Esophagus squamous epithelium (tissue), 5 donors: Measurements from ENCODE around the gene GRIK3. TPM values are rescaled to one million over a fixed set of nuclear protein-coding genes. Genes with fewer than 3 reads are reported as not detected.

Experiments used
- DNase-seq: peaks from one replicate; lab custom pipeline; 2025; lab: John Stamatoyannopoulos, UW
- H3K27ac ChIP-seq, 4 donors: fragments of 200-600 bp; sonication (generic); one replicate each; pipeline ENCODE4 v1.5.1; 2016 to 2019; ENCODE audit warnings: mild to moderate bottlenecking in 1 of 4
- H3K27me3 ChIP-seq, 4 donors: fragments of 200-600 bp; sonication (generic); 1 replicate in 3 of 4; 2 replicates in 1 of 4; pipeline versions ENCODE4 v1.5.1 to v1.6.0; 2017 to 2021; ENCODE audit warnings: antibody characterized with exemption in 1 of 4
- H3K36me3 ChIP-seq, 3 donors: fragments of 200-600 bp; sonication (generic); one replicate each; pipeline ENCODE4 v1.5.1; 2016 to 2019
- H3K4me1 ChIP-seq, 3 donors: fragments of 200-600 bp; sonication (generic); one replicate each; pipeline ENCODE4 v1.5.1; 2017 to 2019
- H3K4me3 ChIP-seq, 4 donors: fragments of 200-600 bp; sonication (generic); 1 replicate in 3 of 4; 2 replicates in 1 of 4; pipeline ENCODE4 v1.5.1; 2016 to 2019; ENCODE audit warnings: mild to moderate bottlenecking in 2 of 4, moderate library complexity in 1 of 4
- H3K9me3 ChIP-seq, 3 donors: fragments of 200-600 bp; sonication (generic); one replicate each; pipeline ENCODE4 v1.5.1; 2016 to 2019
- POLR2A ChIP-seq, 4 donors: fragments of 450-650 bp; IDR thresholded peaks; one replicate each; pipeline ENCODE4 v1.6.1; 2017; ENCODE audit warnings: antibody characterized with exemption in 4 of 4, mild to moderate bottlenecking in 4 of 4, moderate library complexity in 3 of 4
- WGBS, 2 donors: methylation state at CpG; one replicate each; pipeline ENCODE4 v1.1.5; 2018; 5-methylcytosine and 5-hydroxymethylcytosine counted together
- intact Hi-C: fragments of 100-400 bp; cut with DNase I; formaldehyde crosslinking; loops from one replicate; pipeline ENCODE4 v1.15.0; 2022
- total RNA-seq, 4 donors: library from RNA; depleted of rRNA; stranded (reverse); fragments of >200 nt; gene quantifications; one replicate each; pipeline ENCODE4 v1.1.0, GENCODE V29; 2016
- TF ChIP-seq, protein P1 (sequence below), 6 experiments: fragments of 450-650 bp in 4 of 6; fragments of 200-600 bp in 2 of 6; sonication (generic) in 2 of 6; IDR thresholded peaks; one replicate each; pipeline ENCODE4 v1.5.1; 2016 to 2019; ENCODE audit warnings: antibody characterized with exemption in 6 of 6, mild to moderate bottlenecking in 4 of 6, moderate library complexity in 4 of 6
- donor health status: DM: yes; HTN: yes; CAD: no.

The GRIK3 gene
- total RNA-seq, 4 donors from 2014 or later: 0.11 to 0.38 (median 0.21) TPM; not detected in 1

DNA sequence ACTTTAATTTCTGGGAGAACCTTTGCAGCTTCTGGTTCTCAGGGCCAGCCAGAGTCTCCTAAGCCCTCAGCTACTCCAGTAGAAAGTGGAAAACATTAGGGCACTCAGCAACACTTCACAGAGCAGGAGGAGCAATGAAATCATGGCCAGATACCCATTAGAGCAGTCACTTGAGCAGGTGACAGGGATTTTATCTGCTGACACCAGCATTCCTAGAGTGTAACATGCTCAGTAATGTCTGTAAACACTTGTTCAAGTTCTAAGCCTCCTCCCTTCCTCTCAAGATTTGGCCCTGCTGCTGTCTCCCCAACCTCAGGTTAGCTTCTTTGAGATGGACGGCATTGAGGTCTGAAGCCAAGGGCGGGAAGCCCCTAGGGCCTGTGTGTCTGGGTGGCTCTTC lies 218.0 kb downstream of the GRIK3 start:
- Histone ChIP-seq H3K4me3 (no peak overlapping the region), H3K27ac (no peak overlapping the region), H3K36me3 (no peaks in the 10 kb centered on the region), H3K4me1 (no peaks in the 10 kb centered on the region), H3K27me3 (peaks cover 0 to 17% (median 0%) of the 10 kb centered on the region in 4 donors), H3K9me3 (no peaks in the 10 kb centered on the region)
- intact Hi-C loops: no loop called here
- 65 to 73% methylated on average over 2 of the region's 2 CpGs for WGBS, 2 donors
- TF ChIP-seq, protein P1, sequence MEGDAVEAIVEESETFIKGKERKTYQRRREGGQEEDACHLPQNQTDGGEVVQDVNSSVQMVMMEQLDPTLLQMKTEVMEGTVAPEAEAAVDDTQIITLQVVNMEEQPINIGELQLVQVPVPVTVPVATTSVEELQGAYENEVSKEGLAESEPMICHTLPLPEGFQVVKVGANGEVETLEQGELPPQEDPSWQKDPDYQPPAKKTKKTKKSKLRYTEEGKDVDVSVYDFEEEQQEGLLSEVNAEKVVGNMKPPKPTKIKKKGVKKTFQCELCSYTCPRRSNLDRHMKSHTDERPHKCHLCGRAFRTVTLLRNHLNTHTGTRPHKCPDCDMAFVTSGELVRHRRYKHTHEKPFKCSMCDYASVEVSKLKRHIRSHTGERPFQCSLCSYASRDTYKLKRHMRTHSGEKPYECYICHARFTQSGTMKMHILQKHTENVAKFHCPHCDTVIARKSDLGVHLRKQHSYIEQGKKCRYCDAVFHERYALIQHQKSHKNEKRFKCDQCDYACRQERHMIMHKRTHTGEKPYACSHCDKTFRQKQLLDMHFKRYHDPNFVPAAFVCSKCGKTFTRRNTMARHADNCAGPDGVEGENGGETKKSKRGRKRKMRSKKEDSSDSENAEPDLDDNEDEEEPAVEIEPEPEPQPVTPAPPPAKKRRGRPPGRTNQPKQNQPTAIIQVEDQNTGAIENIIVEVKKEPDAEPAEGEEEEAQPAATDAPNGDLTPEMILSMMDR (IDR thresholded peaks at IDR 0.05): no peak
- no peak for TF ChIP-seq POLR2A (IDR thresholded peaks at IDR 0.05)
- DNase-seq: no peak

DNA sequence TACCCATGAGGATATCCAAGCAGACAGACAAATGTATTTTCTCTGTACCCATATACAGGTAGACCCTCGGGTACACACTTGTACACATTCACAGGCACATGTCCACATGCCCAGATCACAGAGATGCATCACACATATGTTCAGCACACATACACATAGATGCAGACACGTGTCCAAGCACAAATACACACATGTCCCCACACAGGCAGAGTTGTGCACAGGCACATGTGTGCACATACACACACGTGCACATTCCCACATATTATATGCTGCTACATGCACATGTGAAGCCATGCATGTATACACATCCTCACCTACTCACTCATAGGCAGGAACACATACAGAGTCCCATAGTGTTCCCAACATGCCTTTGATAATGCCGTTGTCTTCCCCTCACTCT lies 219.5 kb downstream of the GRIK3 start:
- 47 to 64% methylated on average over 4 of the region's 4 CpGs for WGBS, 2 donors
- Histone ChIP-seq H3K36me3 (no peaks in the 10 kb centered on the region), H3K4me1 (no peaks in the 10 kb centered on the region), H3K4me3 (no peak overlapping the region), H3K27ac (no peak overlapping the region), H3K27me3 (peaks cover 0 to 16% (median 0%) of the 10 kb centered on the region in 4 donors), H3K9me3 (no peaks in the 10 kb centered on the region)
- no peak for TF ChIP-seq POLR2A (IDR thresholded peaks at IDR 0.05)
- TF ChIP-seq, protein P1 (IDR thresholded peaks at IDR 0.05): no peak
- intact Hi-C loops: no loop called here
- no peak for DNase-seq

DNA sequence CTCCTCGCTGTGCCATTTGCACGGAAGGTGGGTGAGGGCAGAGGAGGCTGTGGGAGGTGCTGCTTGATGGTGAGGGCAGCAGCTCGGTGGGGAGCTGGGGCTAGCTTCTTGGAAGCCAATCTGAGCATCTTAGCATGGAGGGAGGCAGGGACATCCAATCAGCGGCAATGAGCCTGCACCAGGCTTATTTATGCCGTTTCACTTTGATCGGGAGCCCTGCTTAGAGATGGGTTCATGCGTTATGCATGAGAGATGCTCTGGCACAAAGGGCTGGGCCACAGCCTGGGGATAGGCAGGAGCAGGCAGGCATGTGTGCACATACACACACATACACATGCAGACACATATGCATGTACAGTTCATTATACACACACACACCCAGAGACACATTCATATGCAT lies 220.2 kb downstream of the GRIK3 start:
- no peak overlapping the region for H3K27ac ChIP-seq
- intact Hi-C loops: no loop called here
- H3K4me3 ChIP-seq: no peak overlapping the region
- DNase-seq: no peak
- no peaks in the 10 kb centered on the region for H3K4me1 ChIP-seq
- no peaks in the 10 kb centered on the region for H3K9me3 ChIP-seq
- no peaks in the 10 kb centered on the region for H3K36me3 ChIP-seq
- 73 to 76% methylated on average over 3 to 6 of the region's 7 CpGs for WGBS, 2 donors
- peaks cover 0 to 9% (median 0%) of the 10 kb centered on the region in 4 donors for H3K27me3 ChIP-seq
- TF ChIP-seq, protein P1 (IDR thresholded peaks at IDR 0.05): no peak
- no peak for TF ChIP-seq POLR2A (IDR thresholded peaks at IDR 0.05)

DNA sequence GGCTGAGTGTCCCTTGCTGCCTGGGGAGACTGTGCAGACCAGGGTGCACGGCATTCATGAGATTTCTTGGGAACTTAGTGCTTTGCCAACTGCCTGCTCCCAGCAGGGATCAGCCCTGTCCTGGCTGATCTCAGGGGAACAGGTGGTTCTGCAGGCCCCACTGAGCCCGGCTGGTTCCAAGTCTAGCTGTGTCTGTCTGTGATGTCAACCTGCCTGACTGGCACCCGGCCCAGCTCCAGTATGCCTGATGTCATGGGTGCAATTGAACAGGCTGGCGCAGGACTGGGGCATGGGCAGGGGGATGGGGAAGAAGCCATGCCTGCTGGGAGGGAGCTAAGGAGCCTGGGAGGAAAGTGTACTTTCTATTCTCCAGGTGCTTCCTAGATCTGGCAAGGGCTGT lies 227.1 kb downstream of the GRIK3 start:
- Histone ChIP-seq H3K36me3 (no peaks in the 10 kb centered on the region), H3K4me1 (peaks cover 0 to 4% (median 0%) of the 10 kb centered on the region in 3 donors), H3K27me3 (peaks cover 0 to 4% (median 0%) of the 10 kb centered on the region in 4 donors), H3K4me3 (no peak overlapping the region), H3K27ac (no peak overlapping the region), H3K9me3 (no peaks in the 10 kb centered on the region)
- 35% methylated on average over 2 of the region's 4 CpGs; no CpG with 5 or more reads in 1 of the 2 donors for WGBS, 2 donors
- intact Hi-C loops: no loop called here
- DNase-seq: no peak
- no peak for TF ChIP-seq POLR2A (IDR thresholded peaks at IDR 0.05)
- TF ChIP-seq, protein P1 (IDR thresholded peaks at IDR 0.05): no peak

DNA sequence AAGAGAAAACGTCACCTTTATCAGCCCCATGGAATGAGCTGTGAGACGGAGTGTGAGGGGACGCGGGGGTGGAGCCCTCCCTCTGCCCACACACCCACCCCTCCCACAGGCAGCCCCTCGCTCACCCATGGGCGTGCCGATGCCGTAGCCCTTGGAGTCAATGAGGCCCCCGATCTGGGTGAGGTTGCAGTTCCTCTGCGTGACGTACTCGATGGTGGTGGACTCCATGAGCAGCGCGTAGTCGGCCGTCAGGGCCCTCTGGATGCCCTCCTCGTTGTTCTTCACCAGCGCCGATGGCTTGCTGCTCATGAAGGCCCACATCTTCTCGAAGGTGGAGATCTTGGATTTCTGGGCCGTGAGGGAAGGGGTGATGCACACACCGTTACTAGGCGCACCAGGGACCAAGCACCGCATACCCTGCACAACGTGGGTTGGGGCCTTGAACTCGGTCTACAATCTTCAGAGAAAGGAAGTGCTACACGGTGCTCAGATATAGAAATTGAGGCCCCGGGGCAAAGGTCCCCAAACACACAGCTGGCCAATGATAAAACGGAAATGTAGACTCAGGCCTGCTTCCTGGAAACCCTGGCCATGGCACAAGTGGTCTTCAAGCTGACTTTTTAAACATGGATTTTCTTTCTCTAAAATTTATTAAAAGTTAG lies 228.2 kb downstream of the GRIK3 start:
- Histone ChIP-seq H3K4me1 (peaks cover 0 to 11% (median 0%) of the 10 kb centered on the region in 3 donors), H3K27me3 (peaks cover 0 to 5% (median 0%) of the 10 kb centered on the region in 4 donors), H3K4me3 (no peak overlapping the region), H3K36me3 (no peaks in the 10 kb centered on the region), H3K9me3 (no peaks in the 10 kb centered on the region), H3K27ac (no peak overlapping the region)
- intact Hi-C loops: no loop called here
- 80 to 81% methylated on average over 22 to 27 of the region's 29 CpGs for WGBS, 2 donors
- TF ChIP-seq, protein P1 (IDR thresholded peaks at IDR 0.05): no peak
- no peak for TF ChIP-seq POLR2A (IDR thresholded peaks at IDR 0.05)
- DNase-seq: no peak
